Duodenal mucosa (tissue), 2 donors: Measurements from ENCODE around the gene SLC9A4.
"Not testable (repeated sequence)": the region's sequence is repeated elsewhere in the genome, so short reads cannot be mapped to it uniquely, and the experiment has no call there.

Experiments
- H3K27ac ChIP-seq: one replicate; pipeline ENCODE4 v1.7.0; 2013; ENCODE audit warnings: low read depth, low read length
- H3K27me3 ChIP-seq, 2 donors: one replicate each; pipeline ENCODE4 v1.7.0; 2013; ENCODE audit warnings: low read length in 2 of 2, control low read depth in 1 of 2; ENCODE audit not compliant: insufficient read depth in 2 of 2, control insufficient read depth in 1 of 2
- H3K36me3 ChIP-seq, 2 donors: one replicate each; pipeline ENCODE4 v1.7.0; 2013; ENCODE audit warnings: low read length in 2 of 2, control low read depth in 1 of 2; ENCODE audit not compliant: insufficient read depth in 2 of 2, control insufficient read depth in 1 of 2
- H3K4me1 ChIP-seq, 2 donors: one replicate each; pipeline ENCODE4 v1.7.0; 2013; ENCODE audit warnings: low read length in 2 of 2, control low read depth in 1 of 2; ENCODE audit not compliant: insufficient read depth in 2 of 2, control insufficient read depth in 1 of 2
- H3K4me3 ChIP-seq, 2 donors: one replicate each; pipeline ENCODE4 v1.7.0; 2013; ENCODE audit warnings: low read length in 2 of 2, low read depth in 1 of 2
- H3K9ac ChIP-seq, 2 donors: one replicate each; pipeline ENCODE4 v1.7.0; 2013; ENCODE audit warnings: low read length in 2 of 2, low read depth in 1 of 2
- H3K9me3 ChIP-seq, 2 donors: one replicate each; pipeline ENCODE4 v1.7.0; 2013; ENCODE audit warnings: low read length in 2 of 2, control low read depth in 1 of 2; ENCODE audit not compliant: control insufficient read depth in 1 of 2

The SLC9A4 gene

GRCh38 chr2:102562542-102562941 is 89.5 kb downstream of the SLC9A4 start:
- not testable (repeated sequence) for H3K36me3 ChIP-seq, H3K27me3 ChIP-seq, H3K9me3 ChIP-seq, H3K27ac ChIP-seq, H3K4me1 ChIP-seq, H3K4me3 ChIP-seq, H3K9ac ChIP-seq

GRCh38 chr2:102575888-102576287 is 102.9 kb downstream of the SLC9A4 start:
- H3K36me3 ChIP-seq = no peaks in the 10 kb centered on the region
- H3K27me3 ChIP-seq = no peaks in the 10 kb centered on the region
- no peak overlapping the region for H3K9ac ChIP-seq
- H3K4me3 ChIP-seq = no peak overlapping the region
- H3K4me1 ChIP-seq = no peaks in the 10 kb centered on the region
- no peak overlapping the region for H3K27ac ChIP-seq
- no peaks in the 10 kb centered on the region for H3K9me3 ChIP-seq

DNA sequence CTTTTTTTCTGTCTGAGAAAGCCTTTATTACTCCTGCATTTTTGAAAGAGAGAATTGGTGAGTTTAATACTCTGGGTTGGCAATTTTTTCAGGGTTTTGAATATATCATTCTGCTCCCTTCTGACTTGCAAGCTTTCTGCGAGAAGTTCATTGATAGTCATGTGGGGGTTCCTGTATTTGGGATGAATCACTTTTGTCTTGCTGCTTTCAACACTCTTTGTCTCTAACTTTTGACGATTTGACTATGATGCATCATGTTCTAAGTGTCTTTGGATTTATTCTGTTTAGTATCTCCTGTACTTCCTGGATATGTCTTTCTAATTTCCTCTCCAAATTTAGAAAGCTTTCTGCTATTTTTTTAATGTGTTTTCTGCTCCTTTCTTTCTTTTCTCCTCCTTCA is 105.3 kb downstream of the SLC9A4 start:
- H3K4me1 ChIP-seq = peaks cover 0 to 4% of the 10 kb centered on the region in 2 donors
- H3K4me3 ChIP-seq = no peak overlapping the region
- H3K36me3 ChIP-seq = no peaks in the 10 kb centered on the region
- no peak overlapping the region for H3K27ac ChIP-seq
- no peaks in the 10 kb centered on the region for H3K9me3 ChIP-seq
- H3K27me3 ChIP-seq = no peaks in the 10 kb centered on the region
- H3K9ac ChIP-seq = no peak overlapping the region

DNA sequence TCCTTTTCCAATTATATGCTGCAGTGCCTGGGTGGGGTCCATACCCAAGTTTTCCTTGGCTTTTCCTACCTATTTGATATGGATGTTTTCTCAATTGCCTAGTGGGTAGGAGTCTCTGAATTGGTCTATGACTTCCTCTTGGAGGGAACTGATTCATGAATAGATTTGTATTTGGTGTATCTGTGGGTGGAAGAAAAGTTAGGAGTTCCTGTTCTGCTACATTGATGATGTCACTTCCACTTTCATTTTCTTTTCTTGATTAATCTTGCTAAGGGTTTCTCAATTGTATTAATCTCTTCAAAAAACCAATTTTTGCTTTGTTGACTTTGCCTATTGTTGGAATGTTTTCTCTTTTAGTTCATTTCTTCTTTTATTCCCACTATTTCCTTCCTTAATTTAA is 108.9 kb downstream of the SLC9A4 start:
- Histone ChIP-seq H3K36me3 (no peaks in the 10 kb centered on the region), H3K9ac (no peak overlapping the region), H3K9me3 (no peaks in the 10 kb centered on the region), H3K4me1 (peaks cover 6 to 10% of the 10 kb centered on the region in 2 donors), H3K27me3 (no peaks in the 10 kb centered on the region), H3K27ac (no peak overlapping the region), H3K4me3 (no peak overlapping the region)

DNA sequence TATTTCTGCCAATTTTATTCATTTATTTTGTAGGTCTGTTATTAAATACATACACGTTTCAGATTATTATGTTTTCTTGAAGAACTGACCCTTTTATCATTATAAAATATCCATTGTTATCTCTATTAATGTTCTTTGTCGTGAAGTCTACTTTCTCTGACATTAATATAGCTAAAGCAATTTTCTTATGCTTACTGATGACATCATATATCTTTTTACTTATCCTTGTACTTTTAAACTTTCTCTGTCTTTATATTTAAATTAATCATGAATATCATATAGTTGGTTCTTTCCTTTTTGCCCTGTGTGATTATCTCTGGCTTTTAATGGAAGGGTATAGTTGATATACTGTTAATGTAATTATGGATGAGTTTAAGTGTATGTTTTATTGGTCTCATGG is 109.8 kb downstream of the SLC9A4 start:
- Histone ChIP-seq H3K36me3 (no peaks in the 10 kb centered on the region), H3K9ac (no peak overlapping the region), H3K9me3 (no peaks in the 10 kb centered on the region), H3K27ac (no peak overlapping the region), H3K27me3 (no peaks in the 10 kb centered on the region), H3K4me3 (no peak overlapping the region), H3K4me1 (peaks cover 6 to 10% of the 10 kb centered on the region in 2 donors)
